HCT116 (cell line): Measurements from ENCODE around the gene ROBO1. TPM values are rescaled to one million over a fixed set of nuclear protein-coding genes. Genes with fewer than 3 reads are reported as not detected.

Experiments
- ATAC-seq: fragments of 200-7000 bp; cut with Tn5 transposase; 2 replicates; pipeline ENCODE4 v1.9.1; 2020; ENCODE audit warnings: mild to moderate bottlenecking, moderate library complexity
- BruUV-seq: library from RNA; stranded (reverse); fragments of 400-500 nt; replicated peaks from 2 replicates; lab custom pipeline; 2021; lab: Mats Ljungman, UMichigan
- CTCF ChIA-PET: fragments of 300-600 bp; sonication (Branson Sonifier 250); formaldehyde crosslinking; loops from one replicate; lab custom pipeline; 2021; ENCODE audit warnings: antibody characterized with exemption; lab: Charles Lee
- POLR2A ChIA-PET: fragments of 300-600, 350-600 bp; sonication (Branson Sonifier 250); formaldehyde crosslinking; loops from one replicate; lab custom pipeline; 2021; ENCODE audit warnings: antibody characterized with exemption; lab: Charles Lee
- RAD21 ChIA-PET, 2 experiments: fragments of 300-600 bp; sonication (Branson Sonifier 250); formaldehyde crosslinking; loops; one replicate each; lab custom pipeline; 2023; ENCODE audit warnings: low total read pairs in 2 of 2; ENCODE audit not compliant: uncharacterized antibody in 2 of 2, unreplicated experiment in 2 of 2, low non-redundant PET in 1 of 2; lab: Charles Lee
- DNase-seq: peaks from one replicate; pipeline ENCODE4 v3.0.0-alpha.2; 2010; ENCODE audit warnings: low read depth, low spot score
- H2AFZ ChIP-seq: fragments of 200-600 bp; shearing (Covaris generic), sonication (generic); 2 replicates; pipeline ENCODE4 v1.6.1; 2017; ENCODE audit warnings: low read depth, mixed run types, mixed read lengths, antibody characterized with exemption, low read length; ENCODE audit not compliant: poor library complexity, severe bottlenecking
- H3K27ac ChIP-seq: 2 replicates; pipeline ENCODE4 v1.5.1; 2012; ENCODE audit warnings: low read depth, low read length
- H3K27me3 ChIP-seq: fragments of 200-600 bp; sonication (generic); 2 replicates; pipeline ENCODE4 v1.6.1; 2016; ENCODE audit warnings: mixed run types, low read length, mixed read lengths; ENCODE audit not compliant: insufficient read depth
- H3K36me3 ChIP-seq, 2 experiments: fragments of 200-500 bp in 1 of 2; fragments of 200-600 bp in 1 of 2; sonication (Bioruptor generic) in 1 of 2; sonication (generic) in 1 of 2; 2 replicates each; pipeline versions ENCODE4 v1.5.1 to v1.6.1; 2014 to 2016; ENCODE audit warnings: low read length in 2 of 2, inconsistent platforms in 1 of 2, mixed read lengths in 1 of 2, mixed run types in 1 of 2; ENCODE audit not compliant: insufficient read depth in 2 of 2, control insufficient read depth in 1 of 2
- H3K4me1 ChIP-seq, 2 experiments: fragments of 200-600 bp in 1 of 2; sonication (generic) in 1 of 2; 2 replicates each; pipeline versions ENCODE4 v1.5.1 to v1.6.1; 2012 to 2017; ENCODE audit warnings: low read length in 2 of 2, inconsistent platforms in 1 of 2, mild to moderate bottlenecking in 1 of 2, mixed read lengths in 1 of 2, mixed run types in 1 of 2, moderate library complexity in 1 of 2; ENCODE audit not compliant: insufficient read depth in 2 of 2, control insufficient read depth in 1 of 2
- H3K4me2 ChIP-seq: fragments of 200-600 bp; sonication (generic); 2 replicates; pipeline ENCODE4 v1.6.1; 2017; ENCODE audit warnings: mixed run types, low read length, mixed read lengths
- H3K4me3 ChIP-seq, 2 experiments: fragments of 200-600 bp in 1 of 2; sonication (generic) in 1 of 2; replicated peaks in 1 of 2; 2 replicates each; pipeline ENCODE4 v1.5.1; 2011 to 2016; ENCODE audit warnings: low read length in 2 of 2, control low read depth in 1 of 2, low read depth in 1 of 2, mild to moderate bottlenecking in 1 of 2, mixed read lengths in 1 of 2, mixed run types in 1 of 2
- H3K79me2 ChIP-seq: fragments of 200-600 bp; sonication (generic); 2 replicates; pipeline ENCODE4 v1.6.1; 2017; ENCODE audit warnings: mild to moderate bottlenecking, mixed run types, low read length, moderate library complexity, mixed read lengths; ENCODE audit not compliant: insufficient read depth
- H3K9ac ChIP-seq: fragments of 200-600 bp; sonication (generic); 2 replicates; pipeline ENCODE4 v1.6.1; 2016; ENCODE audit warnings: low read length, mixed read lengths
- H3K9me2 ChIP-seq: fragments of 200-600 bp; sonication (generic), shearing (Covaris generic); 2 replicates; pipeline ENCODE4 v1.6.1; 2017; ENCODE audit warnings: mixed run types, mild to moderate bottlenecking, moderate library complexity; ENCODE audit not compliant: insufficient read depth
- H3K9me3 ChIP-seq, 2 experiments: fragments of 200-500 bp in 1 of 2; fragments of 200-600 bp in 1 of 2; sonication (Bioruptor generic) in 1 of 2; sonication (generic) in 1 of 2; 2 replicates each; pipeline ENCODE4 v1.6.1; 2014 to 2017; ENCODE audit warnings: low read length in 2 of 2, mixed read lengths in 2 of 2, inconsistent platforms in 1 of 2, low read depth in 1 of 2, mild to moderate bottlenecking in 1 of 2, mixed run types in 1 of 2, moderate library complexity in 1 of 2; ENCODE audit not compliant: control insufficient read depth in 1 of 2, insufficient read depth in 1 of 2
- H4K20me1 ChIP-seq: fragments of 200-600 bp; sonication (generic), shearing (Covaris generic); 2 replicates; pipeline ENCODE4 v1.6.1; 2017; ENCODE audit warnings: mixed run types, mild to moderate bottlenecking, moderate library complexity; ENCODE audit not compliant: insufficient read depth
- CEBPB ChIP-seq: IDR thresholded peaks from 2 replicates; pipeline ENCODE4 v1.6.1; 2012; ENCODE audit warnings: low read depth
- EGR1 ChIP-seq: IDR thresholded peaks from 2 replicates; pipeline ENCODE4 v1.6.1; 2012; ENCODE audit warnings: low read depth
- ELF1 ChIP-seq: IDR thresholded peaks from 2 replicates; pipeline ENCODE4 v1.6.1; 2012; ENCODE audit warnings: low read depth, borderline replicate concordance
- EZH2 ChIP-seq: fragments of 200-600 bp; sonication (generic); IDR thresholded peaks from 2 replicates; pipeline ENCODE4 v1.6.1; 2017; ENCODE audit warnings: antibody characterized with exemption, mixed run types
- EZH2phosphoT487 ChIP-seq: fragments of 200-600 bp; IDR thresholded peaks from 2 replicates; pipeline ENCODE4 v1.6.1; 2018; ENCODE audit warnings: antibody characterized with exemption, borderline replicate concordance
- FOSL1 ChIP-seq: IDR thresholded peaks from 2 replicates; pipeline ENCODE4 v1.6.1; 2012; ENCODE audit warnings: low read depth
- MAX ChIP-seq: IDR thresholded peaks from 2 replicates; pipeline ENCODE4 v1.6.1; 2012
- POLR2AphosphoS5 ChIP-seq: IDR thresholded peaks from 2 replicates; pipeline ENCODE4 v1.6.1; 2011; ENCODE audit warnings: mild to moderate bottlenecking, low read depth, low read length, moderate library complexity
- RAD21 ChIP-seq: IDR thresholded peaks from 2 replicates; pipeline ENCODE4 v1.6.1; 2012; ENCODE audit warnings: low read depth, mild to moderate bottlenecking
- SIN3A ChIP-seq: IDR thresholded peaks from 2 replicates; pipeline ENCODE4 v1.6.1; 2012; ENCODE audit warnings: low read depth
- YY1 ChIP-seq: IDR thresholded peaks from 2 replicates; pipeline ENCODE4 v1.6.1; 2011; ENCODE audit warnings: low read length, low read depth, moderate library complexity, mild to moderate bottlenecking; ENCODE audit not compliant: insufficient replicate concordance; ENCODE audit errors: extremely low read depth
- ZBTB33 ChIP-seq: IDR thresholded peaks from 2 replicates; pipeline ENCODE4 v1.6.1; 2011; ENCODE audit warnings: mild to moderate bottlenecking, low read length, moderate library complexity; ENCODE audit not compliant: insufficient replicate concordance; ENCODE audit errors: extremely low read depth
- ZFX ChIP-seq: fragments of 450-650 bp; IDR thresholded peaks from 2 replicates; pipeline ENCODE4 v1.6.1; 2017
- ZNF274 ChIP-seq: fragments of 200-500 bp; sonication (Bioruptor generic); IDR thresholded peaks from 2 replicates; pipeline ENCODE4 v1.6.1; 2014; ENCODE audit warnings: mild to moderate bottlenecking, low read depth, low read length, inconsistent platforms
- intact Hi-C: fragments of 100-400 bp; cut with micrococcal nuclease; formaldehyde crosslinking; loops from 2 replicates; pipeline ENCODE4 v1.10.0; 2022
- total RNA-seq: library from RNA; stranded (reverse); gene quantifications from one replicate; pipeline ENCODE4 v1.2.1, GENCODE V29; 2021; ENCODE audit not compliant: unreplicated experiment
- TF ChIP-seq, protein P1 (sequence below): IDR thresholded peaks from 2 replicates; pipeline ENCODE4 v1.6.1; 2012
- TF ChIP-seq, protein P2 (sequence below): IDR thresholded peaks from 2 replicates; pipeline ENCODE4 v1.6.1; 2012; ENCODE audit warnings: low read depth

ROBO1 gene
- total RNA-seq, 1 experiment from 2014 or later = 0.27 TPM

DNA sequence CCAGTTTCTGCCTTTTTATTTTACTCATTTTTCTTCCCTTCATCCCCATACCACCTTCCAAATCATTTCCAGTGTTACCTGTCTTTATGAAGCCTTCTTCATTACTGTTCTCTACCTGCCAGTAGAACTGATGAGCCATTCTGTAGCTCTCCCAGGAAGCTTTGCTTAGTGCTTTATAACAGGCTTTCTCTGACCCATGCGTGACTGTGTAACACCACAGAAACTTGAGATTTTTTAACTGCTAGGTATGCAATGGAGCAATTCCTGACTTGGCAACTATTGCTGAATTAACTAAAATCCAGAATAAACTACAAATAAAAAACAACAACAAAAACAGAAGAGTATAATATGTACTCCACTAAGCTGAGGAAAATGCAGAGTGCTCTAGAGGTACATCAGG is 289.2 kb downstream of the ROBO1 start:
- H3K36me3 ChIP-seq = no peaks in the 10 kb centered on the region
- no peaks in the 10 kb centered on the region for H4K20me1 ChIP-seq
- no peak overlapping the region for H3K27ac ChIP-seq
- intact Hi-C loops = no loop called here
- H3K27me3 ChIP-seq = no peaks in the 10 kb centered on the region
- no peaks in the 10 kb centered on the region for H3K79me2 ChIP-seq
- CTCF ChIA-PET = no interaction called here
- H3K9me2 ChIP-seq = no peaks in the 10 kb centered on the region
- no peak overlapping the region for H3K4me3 ChIP-seq
- RAD21 ChIA-PET = no interaction called here
- no TSS peak for BruUV-seq
- no peak for DNase-seq
- H3K4me2 ChIP-seq = no peak overlapping the region
- H3K9me3 ChIP-seq = peaks cover 4 to 21% of the 10 kb centered on the region in 2 experiments; a peak in 2 of 4 replicates
- POLR2A ChIA-PET = no interaction called here
- TF ChIP-seq, protein P1, sequence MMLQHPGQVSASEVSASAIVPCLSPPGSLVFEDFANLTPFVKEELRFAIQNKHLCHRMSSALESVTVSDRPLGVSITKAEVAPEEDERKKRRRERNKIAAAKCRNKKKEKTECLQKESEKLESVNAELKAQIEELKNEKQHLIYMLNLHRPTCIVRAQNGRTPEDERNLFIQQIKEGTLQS = no peak
- TF ChIP-seq FOSL1 (no peak), CEBPB (no peak), ZNF274 (no peak), YY1 (no peak), ZBTB33 (no peak), RAD21 (no peak), MAX (no peak), SIN3A (no peak), ELF1 (no peak), EGR1 (no peak), EZH2phosphoT487 (no peak), POLR2AphosphoS5 (no peak), EZH2 (no peak), ZFX (no peak)
- TF ChIP-seq, protein P2, sequence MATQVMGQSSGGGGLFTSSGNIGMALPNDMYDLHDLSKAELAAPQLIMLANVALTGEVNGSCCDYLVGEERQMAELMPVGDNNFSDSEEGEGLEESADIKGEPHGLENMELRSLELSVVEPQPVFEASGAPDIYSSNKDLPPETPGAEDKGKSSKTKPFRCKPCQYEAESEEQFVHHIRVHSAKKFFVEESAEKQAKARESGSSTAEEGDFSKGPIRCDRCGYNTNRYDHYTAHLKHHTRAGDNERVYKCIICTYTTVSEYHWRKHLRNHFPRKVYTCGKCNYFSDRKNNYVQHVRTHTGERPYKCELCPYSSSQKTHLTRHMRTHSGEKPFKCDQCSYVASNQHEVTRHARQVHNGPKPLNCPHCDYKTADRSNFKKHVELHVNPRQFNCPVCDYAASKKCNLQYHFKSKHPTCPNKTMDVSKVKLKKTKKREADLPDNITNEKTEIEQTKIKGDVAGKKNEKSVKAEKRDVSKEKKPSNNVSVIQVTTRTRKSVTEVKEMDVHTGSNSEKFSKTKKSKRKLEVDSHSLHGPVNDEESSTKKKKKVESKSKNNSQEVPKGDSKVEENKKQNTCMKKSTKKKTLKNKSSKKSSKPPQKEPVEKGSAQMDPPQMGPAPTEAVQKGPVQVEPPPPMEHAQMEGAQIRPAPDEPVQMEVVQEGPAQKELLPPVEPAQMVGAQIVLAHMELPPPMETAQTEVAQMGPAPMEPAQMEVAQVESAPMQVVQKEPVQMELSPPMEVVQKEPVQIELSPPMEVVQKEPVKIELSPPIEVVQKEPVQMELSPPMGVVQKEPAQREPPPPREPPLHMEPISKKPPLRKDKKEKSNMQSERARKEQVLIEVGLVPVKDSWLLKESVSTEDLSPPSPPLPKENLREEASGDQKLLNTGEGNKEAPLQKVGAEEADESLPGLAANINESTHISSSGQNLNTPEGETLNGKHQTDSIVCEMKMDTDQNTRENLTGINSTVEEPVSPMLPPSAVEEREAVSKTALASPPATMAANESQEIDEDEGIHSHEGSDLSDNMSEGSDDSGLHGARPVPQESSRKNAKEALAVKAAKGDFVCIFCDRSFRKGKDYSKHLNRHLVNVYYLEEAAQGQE = no peak
- no peak for ATAC-seq
- H2AFZ ChIP-seq = no peak overlapping the region
- H3K9ac ChIP-seq = no peak overlapping the region
- H3K4me1 ChIP-seq = no peaks in the 10 kb centered on the region
